Measurements from ENCODE around the gene BBX.

The BBX gene

GRCh38 chr3:107531917-107532469, 9.2 kb downstream of the BBX start:
- Histone ChIP-seq H4K20me1 (peaks cover 58% of the 10 kb centered on the region), H3K36me3 (peaks cover 42% of the 10 kb centered on the region), H3K9me3 (no peaks in the 10 kb centered on the region), H3K4me1 (peaks cover 12% of the 10 kb centered on the region), H3K9ac (no peak overlapping the region), H3K27ac (no peak overlapping the region), H3K4me2 (no peak overlapping the region), H3K27me3 (no peaks in the 10 kb centered on the region), H3K4me3 (no peak overlapping the region)
- TF ChIP-seq Cebpa-rat (IDR thresholded peaks at IDR 0.05): no peak

- H3K36me3 ChIP-seq: peaks cover 45% of the 10 kb centered on the region
- H3K9ac ChIP-seq: no peak overlapping the region
- H3K4me3 ChIP-seq: no peak overlapping the region
- H4K20me1 ChIP-seq: peaks cover 20% of the 10 kb centered on the region; the same call in 1 of the 2 replicates
- no peaks in the 10 kb centered on the region for H3K27me3 ChIP-seq
- H3K4me2 ChIP-seq: no peak overlapping the region
- H3K27ac ChIP-seq: no peak overlapping the region
- no peak for TF ChIP-seq Cebpa-rat (IDR thresholded peaks at IDR 0.05)
- no peaks in the 10 kb centered on the region for H3K9me3 ChIP-seq
- H3K4me1 ChIP-seq: no peaks in the 10 kb centered on the region
Measured at GRCh38 chr3:107540857-107541256, 18.1 kb downstream of the BBX start.

GRCh38 chr3:107542665-107543064, 19.9 kb downstream of the BBX start:
- Histone ChIP-seq H3K4me2 (no peak overlapping the region), H4K20me1 (peaks cover 18% of the 10 kb centered on the region; the same call in 1 of the 2 replicates), H3K4me3 (no peak overlapping the region), H3K9ac (no peak overlapping the region), H3K9me3 (no peaks in the 10 kb centered on the region), H3K27me3 (no peaks in the 10 kb centered on the region), H3K27ac (no peak overlapping the region), H3K36me3 (peaks cover 30% of the 10 kb centered on the region), H3K4me1 (no peaks in the 10 kb centered on the region)
- TF ChIP-seq Cebpa-rat (IDR thresholded peaks at IDR 0.05): no peak

GRCh38 chr3:107543666-107544065, 20.9 kb downstream of the BBX start:
- TF ChIP-seq Cebpa-rat (IDR thresholded peaks at IDR 0.05): no peak
- Histone ChIP-seq H3K27ac (no peak overlapping the region), H3K4me3 (no peak overlapping the region), H3K4me2 (no peak overlapping the region), H3K9ac (no peak overlapping the region), H4K20me1 (peaks cover 18% of the 10 kb centered on the region; the same call in 1 of the 2 replicates), H3K9me3 (no peaks in the 10 kb centered on the region), H3K4me1 (no peaks in the 10 kb centered on the region), H3K27me3 (no peaks in the 10 kb centered on the region), H3K36me3 (peaks cover 29% of the 10 kb centered on the region)

GRCh38 chr3:107545680-107546120, 22.9 kb downstream of the BBX start:
- TF ChIP-seq Cebpa-rat (IDR thresholded peaks at IDR 0.05): no peak
- H3K4me2 ChIP-seq: no peak overlapping the region
- no peak overlapping the region for H3K9ac ChIP-seq
- peaks cover 35% of the 10 kb centered on the region for H4K20me1 ChIP-seq
- H3K36me3 ChIP-seq: peaks cover 27% of the 10 kb centered on the region
- no peak overlapping the region for H3K4me3 ChIP-seq
- H3K9me3 ChIP-seq: no peaks in the 10 kb centered on the region
- no peak overlapping the region for H3K27ac ChIP-seq
- H3K27me3 ChIP-seq: no peaks in the 10 kb centered on the region
- no peaks in the 10 kb centered on the region for H3K4me1 ChIP-seq

- Histone ChIP-seq H3K27me3 (no peaks in the 10 kb centered on the region), H3K4me2 (no peak overlapping the region), H3K27ac (no peak overlapping the region), H3K36me3 (peaks cover 30% of the 10 kb centered on the region), H3K9me3 (no peaks in the 10 kb centered on the region), H4K20me1 (peaks cover 49% of the 10 kb centered on the region), H3K4me3 (no peak overlapping the region), H3K4me1 (no peaks in the 10 kb centered on the region), H3K9ac (no peak overlapping the region)
- TF ChIP-seq Cebpa-rat (IDR thresholded peaks at IDR 0.05): no peak
Measured at GRCh38 chr3:107548601-107549000, 25.8 kb downstream of the BBX start.

GRCh38 chr3:107555359-107555758, 32.6 kb downstream of the BBX start:
- no peak for TF ChIP-seq Cebpa-rat (IDR thresholded peaks at IDR 0.05)
- Histone ChIP-seq H3K4me1 (no peaks in the 10 kb centered on the region), H3K9me3 (no peaks in the 10 kb centered on the region), H3K36me3 (peaks cover 23% of the 10 kb centered on the region), H3K27me3 (no peaks in the 10 kb centered on the region), H3K9ac (no peak overlapping the region), H3K27ac (no peak overlapping the region), H4K20me1 (peaks cover 41% of the 10 kb centered on the region), H3K4me2 (no peak overlapping the region), H3K4me3 (no peak overlapping the region)

- Histone ChIP-seq H3K9me3 (no peaks in the 10 kb centered on the region), H3K27ac (no peak overlapping the region), H3K4me2 (no peak overlapping the region), H3K9ac (no peak overlapping the region), H3K27me3 (no peaks in the 10 kb centered on the region), H4K20me1 (peaks cover 44% of the 10 kb centered on the region), H3K36me3 (peaks cover 13% of the 10 kb centered on the region), H3K4me1 (no peaks in the 10 kb centered on the region), H3K4me3 (no peak overlapping the region)
- TF ChIP-seq Cebpa-rat (IDR thresholded peaks at IDR 0.05): no peak
Measured at GRCh38 chr3:107557743-107558142, 35.0 kb downstream of the BBX start.

GRCh38 chr3:107560166-107560565, 37.4 kb downstream of the BBX start:
- no peak for TF ChIP-seq Cebpa-rat (IDR thresholded peaks at IDR 0.05)
- Histone ChIP-seq H4K20me1 (peaks cover 55% of the 10 kb centered on the region), H3K27me3 (no peaks in the 10 kb centered on the region), H3K9me3 (no peaks in the 10 kb centered on the region), H3K36me3 (peaks cover 9% of the 10 kb centered on the region), H3K4me3 (no peak overlapping the region), H3K27ac (no peak overlapping the region), H3K4me2 (no peak overlapping the region), H3K4me1 (no peaks in the 10 kb centered on the region), H3K9ac (no peak overlapping the region)

GRCh38 chr3:107561980-107562379, 39.2 kb downstream of the BBX start:
- Histone ChIP-seq H3K27me3 (no peaks in the 10 kb centered on the region), H3K9ac (no peak overlapping the region), H3K4me3 (no peak overlapping the region), H3K4me2 (no peak overlapping the region), H3K36me3 (peaks cover 7% of the 10 kb centered on the region; the same call in 1 of the 2 replicates), H3K9me3 (0 out of 2 replicates have a peak, but pooled peaks cover 3% of the 10 kb centered on the region), H3K27ac (no peak overlapping the region), H4K20me1 (peaks cover 55% of the 10 kb centered on the region), H3K4me1 (no peaks in the 10 kb centered on the region)
- no peak for TF ChIP-seq Cebpa-rat (IDR thresholded peaks at IDR 0.05)

All from BLaER1 (cell line).